ENCODE results near the gene GPER1.
"Not testable (repeated sequence)": the region's sequence is repeated elsewhere in the genome, so short reads cannot be mapped to it uniquely, and the experiment has no call there.

GPER1 gene

DNA sequence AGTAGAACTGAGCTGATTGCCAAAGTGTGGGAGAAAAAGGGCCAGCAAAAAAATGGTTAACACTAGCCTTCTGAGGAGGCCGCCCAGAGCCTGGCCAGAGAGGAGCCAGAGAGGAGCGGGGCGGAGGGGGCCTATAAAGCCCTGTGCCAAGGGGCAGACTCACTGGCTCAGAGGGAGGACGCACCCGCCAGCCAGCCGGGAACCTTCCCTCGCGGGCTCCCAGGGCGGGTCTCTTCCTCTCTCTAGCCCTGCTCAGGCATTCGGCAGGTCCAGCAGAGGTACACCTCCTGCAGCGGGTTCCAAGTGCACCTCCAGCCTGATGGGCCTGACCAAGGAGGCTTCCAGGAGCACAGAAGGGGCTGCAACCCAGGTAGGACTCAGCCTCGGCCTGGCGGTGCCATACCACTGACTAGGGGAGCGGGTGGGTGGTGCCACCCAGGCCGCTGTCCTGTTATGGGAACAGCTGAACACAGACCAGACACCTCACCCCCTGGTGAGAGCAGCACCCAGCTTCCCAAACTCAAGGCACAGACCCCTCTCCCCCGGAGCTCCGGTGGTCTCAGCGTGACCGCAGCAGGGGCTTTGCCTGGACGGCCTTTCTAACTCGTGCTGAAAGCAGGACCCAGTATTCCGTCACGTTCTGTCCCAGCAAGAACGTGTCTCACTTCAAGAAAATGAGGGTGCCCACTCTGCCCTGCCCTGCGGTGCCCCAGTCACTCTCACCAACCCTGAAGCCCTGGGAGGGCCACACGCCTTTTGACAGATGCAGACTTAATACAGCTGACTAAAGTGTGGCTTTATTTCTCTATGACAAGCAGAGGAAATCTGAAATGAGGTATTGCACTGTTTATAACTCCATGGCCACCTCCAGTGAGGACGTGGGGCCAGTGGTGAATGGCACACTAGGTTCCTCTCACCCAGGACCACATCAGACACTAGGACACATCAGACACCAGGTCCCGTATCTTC is at the start of gene GPER1:
GPER1 (plus strand) TSS at position 162 of the 969 bp plus-strand sequence. CDS start 3,616 bp downstream, outside the sequence.
- peak; percentile 60 for DNase-seq (ENCODE audit: low spot score)

DNA sequence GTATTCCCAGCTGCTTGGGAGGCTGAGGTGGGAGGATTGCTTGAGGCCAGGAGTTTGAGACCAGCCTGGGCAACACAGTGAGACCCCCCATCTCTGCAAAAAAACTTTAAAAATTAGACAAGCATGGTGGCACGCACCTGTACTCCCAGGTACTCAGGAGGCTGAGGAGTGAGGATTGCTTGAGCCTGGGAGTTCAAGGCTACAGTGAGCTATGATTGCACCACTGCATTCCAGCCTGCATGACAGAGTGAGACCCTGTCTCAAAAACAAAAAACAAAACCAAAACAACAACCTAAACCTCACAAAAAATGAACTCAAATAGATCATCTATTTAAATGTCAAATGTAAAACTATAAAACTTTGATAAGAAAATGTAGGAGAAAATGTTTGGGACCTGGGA is 47.7 kb upstream of the GPER1 start:
- DNase-seq (ENCODE audit: low spot score) = not testable (repeated sequence)

DNA sequence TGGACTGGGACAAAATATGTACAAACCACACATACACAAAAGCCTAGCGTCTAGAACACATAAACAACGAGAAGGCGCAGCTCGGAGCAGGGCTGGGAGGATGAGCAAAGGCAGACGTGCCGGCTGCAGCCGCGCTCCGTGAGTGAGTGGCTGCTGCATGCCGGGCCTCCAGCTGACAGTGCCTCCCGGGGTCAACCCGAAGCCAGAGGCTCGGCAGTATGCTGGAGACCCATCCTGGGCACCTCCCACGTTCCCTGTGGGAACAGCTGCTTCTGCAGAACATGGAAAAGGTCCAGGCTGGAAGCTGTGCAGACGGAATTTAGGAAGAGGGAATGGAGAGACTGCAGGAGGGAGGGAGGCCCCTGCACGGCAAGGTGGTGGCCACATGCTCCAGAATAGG is 47.1 kb upstream of the GPER1 start:
- DNase-seq (ENCODE audit: low spot score) = peak; percentile 63

DNA sequence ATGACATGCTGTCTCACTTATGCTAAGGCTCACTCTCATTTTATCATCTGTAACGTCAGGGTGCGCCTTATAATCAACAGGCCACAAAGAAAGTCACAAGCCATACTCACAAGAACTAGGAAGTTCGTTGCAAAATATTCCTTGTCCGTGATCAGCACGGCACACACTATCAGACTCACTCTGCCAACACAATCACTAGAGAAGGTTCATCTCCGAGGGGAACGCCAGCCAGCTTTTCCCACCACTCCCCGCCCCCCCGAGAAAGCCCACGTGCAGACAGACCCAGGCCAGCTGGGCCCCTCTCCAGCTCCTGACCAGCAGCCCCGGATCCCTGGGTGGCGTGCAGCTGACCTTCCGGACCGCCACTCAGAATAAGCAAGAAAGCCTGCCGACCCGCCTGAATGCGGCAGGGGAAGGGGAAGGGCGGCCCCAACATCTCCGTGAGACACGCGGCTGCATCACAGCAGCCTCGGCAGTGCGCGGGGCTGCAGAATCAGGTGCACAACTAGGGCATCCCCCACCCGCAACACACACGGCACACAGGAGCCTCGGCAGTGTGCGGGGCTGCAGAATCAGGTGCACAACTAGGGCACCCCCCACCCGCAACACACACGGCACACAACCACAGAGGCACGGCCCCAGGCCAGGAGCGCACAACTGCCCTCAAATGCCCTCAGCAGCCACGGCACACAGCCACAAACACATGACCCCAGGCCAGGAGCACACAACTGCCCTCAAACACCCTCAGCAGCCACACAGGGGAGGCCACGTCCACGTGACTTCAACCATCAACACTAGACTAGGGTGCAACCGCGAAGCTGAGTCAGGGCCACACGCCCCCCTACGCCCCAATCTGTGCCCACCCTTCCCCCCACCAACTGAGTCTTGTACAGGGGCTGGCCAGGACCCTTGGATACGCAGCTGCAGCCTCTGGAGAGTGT is 46.1 kb upstream of the GPER1 start:
- DNase-seq (ENCODE audit: low spot score) = peak; percentile 43

DNA sequence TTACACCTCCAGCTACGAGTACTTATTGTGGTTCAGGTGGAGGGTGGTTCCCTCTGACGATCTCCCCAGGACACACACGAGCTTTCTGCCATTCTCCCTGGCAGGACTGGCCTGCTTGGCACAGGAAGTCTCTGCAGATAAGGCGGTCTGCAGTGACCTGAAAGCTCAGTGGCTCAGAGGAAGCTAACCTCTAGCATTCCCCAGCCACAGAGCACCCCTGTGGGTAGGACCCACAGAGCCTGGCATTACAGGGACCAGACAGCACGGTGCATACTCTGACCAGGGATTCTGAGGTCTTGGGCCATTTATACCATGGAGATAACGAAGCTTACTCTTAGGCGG is 45.5 kb upstream of the GPER1 start:
- DNase-seq (ENCODE audit: low spot score) = no peak

DNA sequence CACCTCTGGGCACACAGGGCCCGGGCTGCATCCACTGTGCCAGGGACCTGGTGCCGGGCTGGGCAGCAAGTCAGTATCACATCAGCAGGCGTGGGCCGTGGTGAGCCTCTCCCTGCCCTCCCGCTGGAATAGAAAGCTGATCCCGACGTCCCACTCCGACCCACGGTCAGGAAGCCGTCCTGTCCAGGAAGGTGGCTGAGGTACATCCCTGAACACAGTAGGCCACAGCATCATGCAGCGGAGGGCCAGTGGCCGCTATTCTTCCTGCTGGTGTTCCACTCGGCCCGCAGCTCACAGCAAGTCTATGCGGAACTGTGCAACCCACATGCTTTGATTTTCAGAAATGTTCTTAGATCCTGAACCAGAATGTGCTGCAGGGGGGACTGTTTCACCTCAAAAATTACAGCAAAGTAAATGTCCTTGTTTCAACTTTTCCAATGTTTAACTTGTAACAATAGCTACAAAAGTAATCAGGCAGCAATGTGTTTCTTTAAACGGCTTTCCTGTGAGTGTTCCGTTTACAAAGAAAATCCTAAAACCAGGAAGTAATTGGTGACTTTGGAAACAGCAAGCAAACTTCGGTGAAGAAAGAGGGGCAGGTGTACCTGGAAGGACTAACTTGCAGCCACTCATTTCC is 44.2 kb upstream of the GPER1 start:
- no peak for DNase-seq (ENCODE audit: low spot score)

DNA sequence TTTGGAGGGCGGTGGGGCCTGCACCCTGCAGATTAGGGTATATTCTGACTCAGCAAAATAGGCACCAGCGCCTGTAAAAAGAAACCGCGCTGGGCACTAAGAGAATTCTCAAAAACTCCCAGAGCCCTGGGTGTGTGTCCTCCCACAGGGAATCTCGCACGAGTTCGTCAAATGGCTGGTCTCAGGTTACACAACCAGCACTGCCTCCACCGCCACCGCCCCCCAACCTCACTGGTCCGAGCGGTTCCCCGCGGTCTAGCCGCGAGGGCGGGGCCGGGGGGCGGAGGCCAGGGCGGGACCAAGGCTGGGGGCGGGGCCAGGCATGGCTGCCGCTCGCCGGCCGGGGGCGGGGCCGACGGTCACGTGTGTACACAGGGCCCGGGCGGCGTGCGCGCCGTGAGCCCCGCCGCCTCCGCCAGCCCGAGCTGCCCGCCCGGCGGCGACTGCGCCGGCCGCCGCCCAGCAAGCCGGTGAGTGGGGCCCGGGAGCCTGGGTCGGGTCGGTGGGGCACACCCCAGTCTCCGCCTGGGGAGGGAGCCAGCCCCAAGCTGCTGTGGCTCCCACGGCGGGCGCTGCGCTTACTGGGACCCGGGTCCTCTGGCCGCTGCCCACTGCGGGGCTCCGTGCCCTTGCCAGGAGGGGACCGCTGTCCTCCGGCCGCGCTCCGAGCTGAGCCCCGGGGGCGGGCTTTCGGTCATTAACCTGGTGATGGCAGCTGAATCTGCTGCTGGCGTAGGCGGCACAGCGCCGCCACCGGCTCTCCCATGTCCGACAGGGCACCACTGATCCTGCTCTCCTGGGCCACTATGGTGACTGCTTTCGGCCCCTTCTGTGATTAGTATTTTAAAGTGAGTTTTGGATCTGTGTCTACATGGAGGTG is 43.5 kb upstream of the GPER1 start, which contains the start of gene GPR146:
GPR146 (plus strand) TSS at position 358 of the 880 bp plus-strand sequence. CDS start 12,970 bp downstream, outside the sequence.
- peak; percentile 94 for DNase-seq (ENCODE audit: low spot score)

DNA sequence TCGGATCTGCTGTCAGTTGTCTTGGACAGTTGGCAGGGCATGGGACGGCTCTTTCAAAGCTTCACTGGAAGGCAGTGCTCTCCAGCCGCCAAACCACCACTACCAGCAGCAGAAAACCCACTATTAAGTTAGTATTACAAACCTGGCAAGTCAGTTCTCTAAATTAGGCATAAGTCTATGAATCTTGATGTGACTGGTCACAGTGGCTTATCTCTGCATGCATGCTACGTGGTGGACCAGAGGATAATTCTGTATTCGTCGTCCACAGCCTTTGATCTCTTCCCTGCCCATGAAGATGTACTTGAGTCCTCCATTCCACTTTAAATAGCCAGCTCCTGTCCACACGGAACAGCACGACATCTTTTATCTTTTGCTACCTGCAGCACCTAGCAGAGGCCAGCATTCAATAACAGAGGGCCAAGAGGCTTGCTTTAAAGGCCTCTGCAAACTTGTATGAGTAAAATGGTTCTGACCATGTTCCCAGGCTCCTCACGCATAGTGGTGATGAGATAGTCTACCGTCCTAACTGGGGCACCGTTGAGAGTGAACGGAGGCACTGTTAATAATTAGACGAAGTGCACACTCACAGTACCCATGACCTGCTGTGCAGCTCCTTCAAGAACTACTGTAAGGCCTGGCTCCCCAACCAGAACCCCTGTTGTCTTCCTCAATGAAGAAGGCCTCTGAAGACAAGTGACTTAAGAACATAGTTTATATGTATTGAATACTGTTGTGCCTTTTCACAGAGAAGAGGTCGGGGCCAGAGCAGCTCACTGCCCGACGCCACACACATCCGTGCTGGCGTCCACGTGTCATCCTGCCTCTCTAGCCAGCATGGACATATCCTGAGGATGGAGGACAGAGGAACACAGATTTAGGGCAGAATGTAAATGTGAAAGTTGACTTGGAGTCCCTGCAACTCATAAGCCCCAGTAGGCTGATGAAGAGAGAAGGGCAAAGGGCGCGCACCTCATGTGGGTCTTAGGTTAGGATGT is 42.5 kb upstream of the GPER1 start:
- no peak for DNase-seq (ENCODE audit: low spot score)

DNA sequence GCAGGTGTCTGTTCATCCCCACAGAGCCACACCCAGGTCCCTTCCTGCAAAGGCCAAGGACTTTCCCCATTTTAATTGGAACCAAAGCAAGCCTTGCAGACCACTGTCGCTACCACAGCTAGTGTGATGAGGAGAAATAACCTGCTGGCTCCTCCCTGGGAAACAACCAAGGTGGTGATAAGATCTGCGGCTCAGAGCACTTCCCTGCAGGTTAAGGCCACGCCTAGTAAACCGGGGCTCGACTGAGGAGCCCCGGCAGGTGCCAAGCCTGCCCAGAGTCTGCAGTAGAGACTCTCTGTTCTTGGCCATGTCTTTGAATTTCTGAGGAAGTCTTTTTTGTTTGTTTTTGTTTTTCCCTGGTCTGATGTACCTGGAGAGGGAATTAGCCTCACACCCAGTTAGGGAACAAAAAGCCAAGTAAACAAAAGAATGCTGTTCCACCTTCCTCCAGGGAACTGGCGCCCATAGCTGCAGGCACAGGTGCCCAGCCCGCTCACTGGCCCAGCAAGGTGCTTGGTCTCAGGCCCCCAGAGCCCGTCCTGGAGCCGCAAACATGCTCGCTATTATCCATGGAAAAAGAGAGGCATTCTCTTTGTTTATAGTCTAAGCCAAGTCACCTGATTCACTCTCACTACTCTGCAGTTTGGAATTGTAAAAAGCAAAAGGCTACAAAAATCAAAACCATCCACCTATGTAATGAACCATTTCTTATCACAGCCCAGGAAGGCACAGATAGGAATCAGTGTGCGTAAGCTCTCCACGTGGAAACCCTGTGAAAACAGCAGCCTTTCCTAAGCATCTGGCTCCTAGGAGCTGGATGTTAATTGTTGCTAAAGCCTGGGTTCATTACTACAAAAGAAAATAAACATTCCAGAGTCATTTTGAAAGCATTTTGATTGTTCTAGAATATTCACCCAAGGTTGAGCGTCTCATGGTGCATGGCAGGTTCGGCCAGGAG is 40.9 kb upstream of the GPER1 start:
- DNase-seq (ENCODE audit: low spot score) = no peak

DNA sequence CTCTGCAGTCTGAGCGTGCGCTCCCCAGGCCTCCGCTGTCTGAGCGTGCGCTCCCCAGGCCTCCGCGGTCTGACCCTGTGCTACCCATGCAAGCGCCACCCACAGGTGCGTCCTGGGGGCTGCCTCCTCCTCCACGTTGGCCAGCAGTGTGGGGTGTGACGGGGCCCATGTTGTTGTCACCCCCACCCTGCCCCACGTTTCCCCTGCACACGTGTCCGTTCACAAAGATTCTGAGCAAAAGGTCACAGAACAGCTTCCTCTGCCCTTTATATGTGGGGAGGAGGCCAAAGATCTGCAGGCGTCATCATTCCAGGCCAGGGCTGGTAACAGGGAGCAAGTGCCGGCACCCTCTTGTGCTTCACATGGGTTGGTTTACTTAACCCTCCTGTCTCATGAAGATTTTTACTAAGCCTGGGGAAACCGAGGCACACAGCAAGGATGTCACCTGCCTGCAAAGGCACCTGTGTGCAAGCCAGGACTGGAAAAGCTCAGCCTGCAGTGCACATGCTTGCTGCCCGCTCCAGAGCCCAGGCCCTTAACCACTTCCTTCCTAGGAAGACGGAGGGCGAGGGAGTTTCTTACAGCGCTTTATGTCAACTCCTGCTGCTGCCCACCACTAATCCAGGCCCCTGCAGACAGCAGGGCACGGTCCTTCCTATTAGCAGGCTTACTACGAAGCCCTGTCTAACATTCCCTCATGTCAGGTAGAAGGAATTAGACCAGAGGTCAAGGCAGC is 38.7 kb upstream of the GPER1 start:
- DNase-seq (ENCODE audit: low spot score) = no peak

DNA sequence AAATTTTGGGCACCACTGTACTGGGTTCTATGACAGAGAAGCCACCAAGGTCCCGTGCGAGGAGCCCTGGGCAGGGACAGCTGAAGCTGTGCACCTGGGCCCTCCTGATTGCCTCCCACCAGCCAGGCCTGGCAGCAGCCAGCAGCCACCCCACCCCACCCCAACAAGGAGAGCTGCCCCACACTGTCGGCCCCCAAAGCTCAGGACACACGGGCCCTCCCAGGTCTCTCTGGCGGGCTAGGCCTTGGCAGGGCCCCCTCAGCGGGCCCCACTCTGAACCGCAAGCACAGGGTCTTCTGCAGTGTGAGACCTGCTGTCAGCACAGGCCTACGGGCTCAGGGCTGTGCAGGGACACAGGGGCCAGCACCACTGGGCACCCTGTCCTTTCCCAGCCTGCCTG is 38.1 kb upstream of the GPER1 start:
- no peak for DNase-seq (ENCODE audit: low spot score)

DNA sequence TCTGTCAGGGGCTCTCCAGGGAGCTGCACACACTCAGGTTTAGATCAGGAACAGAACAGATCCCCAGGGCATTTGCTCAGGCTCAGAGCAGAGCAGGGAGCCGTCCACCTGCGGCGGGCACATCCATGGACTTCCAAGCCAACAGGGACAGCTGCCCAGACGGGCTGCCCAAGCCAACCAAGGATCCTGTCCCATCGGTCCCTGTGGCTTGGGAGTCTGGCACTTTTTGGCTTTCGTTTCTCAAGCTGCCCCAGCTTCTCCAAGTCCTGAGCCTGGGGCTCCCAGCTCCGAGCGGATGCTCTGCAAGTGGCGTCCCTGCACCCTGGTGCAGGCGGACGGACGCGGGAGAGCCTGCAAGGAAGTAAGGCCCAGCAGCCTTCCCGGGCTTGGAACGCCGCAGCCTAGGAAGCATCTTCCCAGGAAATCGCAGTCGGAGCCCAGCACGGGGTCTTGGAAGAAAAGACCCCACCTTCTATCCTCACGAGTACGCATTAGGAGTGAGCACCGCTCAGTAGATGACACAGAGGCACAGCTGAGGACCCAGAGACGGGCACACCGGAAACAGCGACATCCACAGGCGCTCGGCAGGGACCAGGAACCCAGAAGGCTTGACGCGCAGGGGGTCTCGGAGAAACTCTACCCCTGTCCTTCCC is 37.5 kb upstream of the GPER1 start:
- DNase-seq (ENCODE audit: low spot score) = peak; percentile 73

DNA sequence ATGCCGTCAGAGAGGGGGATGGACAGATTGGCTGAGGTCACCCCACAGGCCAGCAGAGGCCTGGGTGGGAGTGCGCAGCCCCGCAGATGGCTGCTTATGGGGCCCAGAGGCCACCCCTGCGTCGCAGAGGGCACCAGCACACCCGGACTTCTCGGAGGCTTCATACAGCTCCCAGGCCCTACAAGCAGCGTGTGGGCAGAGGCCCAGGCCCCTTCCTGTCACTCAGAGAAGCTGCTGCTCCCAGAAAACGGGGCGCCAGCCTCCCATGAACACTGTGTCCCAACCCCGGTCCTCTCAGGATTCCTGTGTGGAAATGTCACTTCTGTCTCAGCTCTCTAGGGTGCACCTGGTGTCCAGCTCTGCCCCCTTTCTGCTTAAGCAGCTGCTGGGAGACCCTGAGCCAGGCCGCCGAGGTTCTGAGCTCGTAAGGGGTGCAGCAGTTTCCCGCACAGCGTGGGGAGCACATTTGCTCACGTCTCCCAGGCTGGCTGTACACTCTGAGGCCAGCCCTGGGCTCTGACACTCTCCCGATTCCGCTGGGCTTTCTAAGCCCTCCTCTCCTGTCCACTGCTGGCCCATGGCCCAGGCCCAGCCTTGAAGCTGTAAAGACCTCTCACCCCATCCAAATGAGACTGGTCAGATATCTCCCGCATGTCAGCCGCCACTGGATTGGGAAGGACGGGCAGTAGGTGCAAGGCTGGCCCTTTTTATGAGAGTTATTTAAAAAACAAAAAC is 36.8 kb upstream of the GPER1 start:
- DNase-seq (ENCODE audit: low spot score) = no peak

DNA sequence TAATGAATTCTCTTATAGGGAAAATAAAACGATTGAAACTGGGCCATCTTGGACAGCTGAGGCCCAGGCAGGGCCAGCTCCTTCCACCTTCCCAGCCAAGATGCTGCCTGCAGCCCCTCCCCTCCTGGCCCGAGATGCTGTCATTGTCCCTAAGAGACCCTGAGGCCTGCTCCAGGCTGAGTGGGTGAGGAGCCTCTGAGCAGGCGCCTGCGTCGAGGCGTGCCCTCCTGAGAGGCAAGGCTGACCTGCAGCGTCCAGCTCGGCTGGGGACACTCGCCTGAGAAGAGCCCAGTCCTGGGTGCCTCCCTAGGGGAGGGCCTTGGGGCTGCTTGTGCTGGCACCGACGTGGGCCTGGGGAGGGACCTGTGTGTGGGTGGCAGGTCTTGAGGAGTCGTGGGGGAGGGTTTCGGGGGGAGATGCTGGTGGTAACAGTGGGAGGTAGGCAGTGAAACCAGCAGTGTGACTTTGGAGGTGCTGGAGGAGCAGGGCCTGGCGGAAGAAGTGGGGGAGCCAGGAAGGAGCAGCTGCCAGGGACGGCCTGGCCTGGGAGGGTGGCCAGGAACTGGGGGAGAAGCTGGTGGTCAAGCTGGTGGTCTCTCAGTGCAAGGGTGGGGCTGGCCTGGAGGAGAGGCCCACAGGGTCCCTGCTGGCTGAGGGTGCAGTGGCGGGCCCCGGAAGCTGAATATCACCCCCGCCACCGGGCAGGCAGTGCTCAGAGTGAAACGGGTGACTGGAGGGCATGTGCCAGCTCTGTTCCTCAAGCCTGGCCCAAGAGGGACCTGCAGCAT is 35.7 kb upstream of the GPER1 start:
- peak; percentile 81 for DNase-seq (ENCODE audit: low spot score)

DNA sequence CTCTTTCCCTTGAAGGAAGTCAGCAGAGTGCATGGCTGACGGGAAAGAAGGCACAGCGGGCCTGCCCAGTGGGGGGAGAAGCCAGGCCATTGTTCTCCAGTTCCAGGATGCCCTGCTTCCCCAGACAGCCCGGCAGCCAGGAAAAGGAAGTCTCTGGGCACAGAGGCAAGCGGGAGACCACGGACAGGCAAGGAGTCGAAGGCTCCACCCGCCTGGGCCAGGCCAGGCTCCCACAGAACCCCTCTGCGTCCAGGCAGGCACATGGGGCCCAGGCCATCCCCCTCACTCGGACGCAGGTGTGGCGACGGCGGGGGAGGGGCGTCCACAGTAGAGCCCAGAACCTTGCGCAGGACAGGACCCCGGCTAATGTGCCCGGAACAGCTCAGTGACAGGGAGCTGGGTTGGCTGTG is 34.9 kb upstream of the GPER1 start:
- DNase-seq (ENCODE audit: low spot score) = peak; percentile 41
